Left kidney (tissue), 2 donors: ENCODE results near the gene ALCAM. TPM values are rescaled to one million over a fixed set of nuclear protein-coding genes. Genes with fewer than 3 reads are reported as not detected.

Experiments used
- DNase-seq: peaks from one replicate; pipeline ENCODE4 v3.0.0-alpha.2; 2013
- polyA plus RNA-seq: library from polyadenylated mRNA; unstranded; fragments of 120-200 nt; gene quantifications from one replicate; pipeline ENCODE4 v1.2.1, GENCODE V29; 2013; ENCODE audit not compliant: insufficient read length

The ALCAM gene
- polyA plus RNA-seq, 1 donor = 128 TPM

DNA sequence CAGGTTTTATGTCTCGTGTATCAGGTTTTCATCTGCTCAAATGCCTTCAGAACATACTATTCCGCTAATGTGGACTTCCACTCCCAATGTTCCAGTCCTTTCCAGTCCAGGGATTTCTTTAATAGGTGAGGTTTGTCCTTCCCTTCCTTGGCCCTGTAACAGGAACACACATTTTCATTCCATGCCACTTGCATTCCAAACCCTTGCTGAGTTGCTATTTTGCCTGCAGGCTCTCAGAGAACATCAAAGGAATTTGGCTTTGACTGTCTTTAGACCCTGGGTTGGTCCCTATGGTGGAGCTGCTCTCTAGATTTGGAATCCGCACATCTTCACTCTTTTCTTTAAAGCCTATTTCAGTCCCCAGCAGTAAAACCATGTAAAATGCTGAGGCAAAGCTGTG lies 12.3 kb upstream of the ALCAM start:
- no peak for DNase-seq

DNA sequence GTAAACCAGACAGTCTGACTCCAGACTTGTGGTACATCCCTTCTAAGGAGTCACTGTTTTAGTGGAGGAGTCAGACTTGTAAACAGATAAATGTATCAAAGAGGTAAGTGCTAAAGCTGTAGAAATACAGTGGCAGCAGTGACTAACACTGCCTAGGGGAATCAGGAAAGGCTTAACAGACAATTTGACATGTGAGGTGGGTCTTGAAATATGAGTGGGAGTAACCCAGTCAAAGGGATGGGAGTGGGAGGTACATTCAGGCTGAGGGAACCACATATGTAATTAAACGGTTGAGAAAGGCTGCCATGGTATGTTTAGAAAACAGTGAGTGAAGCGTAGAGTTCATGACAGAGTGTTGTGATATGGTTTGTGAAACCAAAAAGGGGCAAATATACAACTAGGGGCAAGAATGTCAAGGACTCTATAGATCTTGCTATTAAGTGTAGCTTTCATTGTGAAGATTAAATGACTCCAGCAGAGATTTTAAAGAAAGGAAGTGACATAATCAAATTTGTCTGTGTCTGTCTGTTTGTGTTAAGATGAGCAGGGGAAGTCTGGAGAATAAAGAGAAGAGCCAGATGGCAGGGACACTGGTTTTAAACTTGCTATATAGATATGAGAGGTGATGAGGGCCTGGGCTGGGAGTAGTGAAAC lies 11.2 kb upstream of the ALCAM start:
- DNase-seq = peak; percentile 32

DNA sequence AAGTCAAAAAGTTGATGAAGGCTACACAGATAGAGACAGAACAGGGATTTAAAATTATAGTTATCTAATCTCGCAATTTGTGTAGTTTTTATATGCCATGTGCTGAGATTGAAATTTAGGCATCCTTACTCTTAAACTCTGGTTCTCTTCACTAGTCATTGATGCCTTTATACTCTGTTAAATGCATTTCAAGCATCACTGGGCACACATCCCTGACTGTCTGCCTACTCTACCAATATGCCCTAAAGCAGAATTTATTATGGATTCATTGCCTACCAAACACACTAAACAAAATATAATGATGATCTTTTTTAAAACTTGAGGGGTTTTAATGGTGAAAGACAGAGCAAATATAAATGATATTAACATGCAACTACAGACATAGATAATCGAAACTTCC lies 10.3 kb upstream of the ALCAM start:
- DNase-seq = no peak

DNA sequence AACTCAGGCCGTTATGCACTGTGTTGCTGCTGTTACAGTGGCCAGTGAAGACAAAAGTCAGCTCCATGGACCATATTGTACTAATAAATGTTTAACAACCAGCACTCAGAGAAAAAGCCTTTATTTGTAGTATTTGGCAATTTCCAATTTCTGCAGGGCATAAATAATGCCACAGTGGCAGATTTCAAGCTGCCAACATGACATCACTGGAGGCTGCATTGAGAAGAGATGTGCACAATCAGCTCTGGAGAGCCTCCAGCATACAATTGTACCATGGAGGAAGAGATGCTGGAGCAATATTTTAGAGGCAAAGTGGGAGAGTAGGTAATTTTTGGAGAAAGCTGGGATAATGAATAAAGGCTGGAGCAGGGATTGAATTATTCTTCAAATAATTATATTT lies 9.7 kb upstream of the ALCAM start:
- no peak for DNase-seq

DNA sequence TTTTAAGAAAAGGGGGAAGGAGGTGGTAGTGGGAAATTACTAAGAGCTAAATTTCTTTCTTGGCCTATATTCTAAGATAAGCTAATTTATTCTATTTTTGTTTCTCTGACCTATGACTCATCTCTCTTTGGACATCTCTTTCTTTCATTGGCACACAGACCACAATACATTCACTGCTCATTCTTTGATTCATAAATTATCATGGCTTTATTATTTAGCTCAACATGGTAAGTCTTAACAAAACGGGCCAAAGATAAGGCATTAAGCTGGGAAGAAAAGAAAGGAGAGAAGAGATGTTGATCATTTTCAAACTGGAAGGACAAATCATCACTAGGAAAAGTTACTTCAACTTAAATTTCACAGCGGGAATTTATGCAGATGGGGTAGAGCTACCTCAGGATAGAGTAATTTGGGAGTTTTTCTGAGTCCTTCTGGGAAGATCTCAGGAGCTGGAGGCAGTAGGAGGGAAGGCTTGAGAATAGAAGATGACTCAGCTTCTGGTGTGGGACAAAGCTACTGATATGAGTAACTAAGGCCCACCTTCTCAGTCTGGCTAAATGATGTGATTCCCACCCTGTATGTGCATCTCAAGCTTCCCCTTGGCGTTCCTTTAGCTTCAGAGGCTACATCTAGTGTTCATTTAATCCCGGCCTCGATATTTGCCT lies 7.5 kb upstream of the ALCAM start:
- no peak for DNase-seq

DNA sequence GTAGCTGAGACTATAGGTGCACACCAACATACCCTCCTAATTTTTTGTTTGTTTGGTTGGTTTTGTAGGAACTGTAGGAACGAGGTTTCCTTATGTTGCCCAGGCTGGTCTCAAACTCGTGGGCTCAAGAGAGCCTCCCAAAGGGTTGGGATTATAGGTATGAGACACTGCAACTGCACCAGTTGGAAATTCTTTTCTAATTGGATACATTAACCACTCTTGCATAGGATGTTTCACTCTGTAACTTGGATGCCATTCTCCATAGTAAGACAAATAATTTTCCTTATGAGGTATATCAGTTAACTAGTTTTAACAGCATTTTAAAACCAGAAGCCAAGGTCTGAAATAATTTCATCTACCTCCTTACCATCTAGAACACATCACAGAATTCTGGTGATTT lies 6.7 kb upstream of the ALCAM start:
- no peak for DNase-seq

DNA sequence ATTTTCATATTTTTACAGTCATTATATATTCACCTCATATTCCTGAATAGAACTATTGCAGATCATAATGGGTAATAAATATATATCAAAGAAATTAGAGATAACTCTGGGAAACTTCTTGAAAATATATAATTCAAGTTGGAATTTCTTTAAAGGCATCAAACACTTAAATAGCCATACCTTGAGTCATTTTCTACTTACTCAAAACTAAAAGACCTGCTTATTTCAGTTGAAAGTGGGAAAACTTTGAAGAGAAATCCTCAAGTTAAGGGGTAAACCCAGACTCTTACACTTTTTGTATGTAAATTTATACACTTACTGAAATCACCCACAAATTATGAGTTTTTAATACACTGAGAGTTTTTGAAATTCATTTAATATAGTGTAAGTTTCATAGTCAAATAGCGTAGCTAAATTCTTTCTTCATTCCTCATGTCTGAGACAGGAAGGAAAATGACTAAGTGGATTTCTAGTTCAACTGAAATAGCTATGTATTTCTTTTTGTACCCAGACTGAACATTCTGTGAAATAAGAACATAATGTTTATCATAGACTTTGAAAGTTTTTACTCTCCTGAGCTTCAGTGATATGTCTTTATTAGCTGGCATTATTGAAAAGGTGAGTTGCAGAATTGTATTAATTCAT lies 4.6 kb upstream of the ALCAM start:
- DNase-seq = no peak

DNA sequence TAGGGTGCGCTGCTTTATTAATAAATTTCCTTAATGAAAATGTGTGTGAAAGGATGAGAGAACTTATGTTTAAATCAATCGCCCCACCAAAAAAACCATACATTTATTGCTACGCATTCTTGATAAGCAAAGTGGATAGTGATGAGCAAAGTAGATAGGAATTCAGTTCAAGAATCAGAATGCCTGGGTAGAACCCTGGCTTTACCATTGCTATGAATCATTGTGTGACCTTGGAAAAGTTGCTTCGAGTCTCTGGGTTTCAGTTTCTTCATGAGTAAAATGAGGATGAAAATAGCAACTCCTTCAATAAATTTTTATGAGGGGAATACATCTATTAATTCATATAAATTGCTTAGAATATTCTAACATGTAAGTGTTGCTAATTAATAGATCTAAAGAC lies 2.6 kb upstream of the ALCAM start:
- no peak for DNase-seq

DNA sequence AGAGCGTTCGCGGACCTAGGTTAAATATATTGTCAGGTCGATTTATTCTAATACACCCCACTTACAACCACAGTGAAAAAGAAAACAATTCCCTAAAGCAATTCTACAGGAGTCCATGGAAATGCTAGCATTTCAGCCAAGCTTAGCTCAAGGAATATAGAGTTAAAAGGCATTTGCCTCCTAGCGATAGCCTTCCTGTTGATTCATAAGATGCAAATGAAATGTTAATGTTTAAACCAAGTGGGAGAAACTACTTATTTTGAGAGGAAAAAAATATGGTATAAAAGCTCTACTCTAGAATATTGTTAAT lies 1.7 kb upstream of the ALCAM start:
- no peak for DNase-seq

DNA sequence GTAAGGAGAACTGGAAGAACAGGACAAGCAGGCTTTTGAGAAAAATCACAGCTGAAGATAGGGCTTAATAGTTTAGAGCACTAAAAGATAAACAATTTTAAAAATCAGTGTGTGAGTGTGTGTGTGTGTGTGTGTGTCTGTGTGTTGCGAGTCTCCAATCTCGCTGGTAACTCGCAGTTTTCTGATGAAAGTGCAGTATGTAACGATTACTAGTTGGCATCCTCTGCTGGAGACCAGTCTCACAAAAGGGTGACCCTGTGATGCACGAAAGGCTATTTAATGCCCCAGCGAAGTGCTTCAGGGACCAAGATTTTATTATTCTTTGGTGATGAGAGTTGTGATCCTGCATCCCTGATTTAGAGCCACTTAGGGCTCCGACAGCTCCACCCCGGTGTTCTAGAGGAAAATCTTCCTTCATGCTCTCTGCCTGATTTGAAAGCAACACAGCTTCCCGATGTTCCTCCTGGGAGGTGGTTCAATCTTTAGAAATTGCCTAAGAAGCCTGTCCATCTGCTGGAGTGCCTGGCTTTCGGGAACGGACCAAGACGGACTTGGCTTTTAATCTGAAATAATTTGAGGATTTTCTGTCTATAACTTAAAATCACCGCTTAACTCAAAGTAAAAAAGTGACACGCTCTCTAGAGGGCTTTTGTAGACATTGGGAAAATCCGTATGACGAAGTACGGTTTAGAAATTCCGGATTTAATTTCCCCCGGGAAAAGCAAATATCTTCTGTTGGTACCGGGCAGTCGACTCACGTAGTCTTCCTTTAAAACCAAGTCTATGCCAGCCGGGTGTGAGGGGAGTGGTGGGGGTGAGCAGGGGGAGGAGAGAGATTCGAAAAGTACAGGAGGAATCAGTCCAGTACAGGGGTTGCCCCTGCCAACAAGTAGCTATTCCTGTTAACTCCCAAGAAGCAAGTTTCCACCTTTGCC lies 1.1 kb upstream of the ALCAM start:
- DNase-seq = peak; percentile 57

DNA sequence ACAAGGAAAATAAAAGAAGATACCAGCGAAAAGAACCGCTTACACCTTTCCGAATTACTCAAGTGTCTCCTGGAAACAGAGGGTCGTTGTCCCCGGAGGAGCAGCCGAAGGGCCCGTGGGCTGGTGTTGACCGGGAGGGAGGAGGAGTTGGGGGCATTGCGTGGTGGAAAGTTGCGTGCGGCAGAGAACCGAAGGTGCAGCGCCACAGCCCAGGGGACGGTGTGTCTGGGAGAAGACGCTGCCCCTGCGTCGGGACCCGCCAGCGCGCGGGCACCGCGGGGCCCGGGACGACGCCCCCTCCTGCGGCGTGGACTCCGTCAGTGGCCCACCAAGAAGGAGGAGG lies 325 bp downstream of the ALCAM start:
- no peak for DNase-seq

DNA sequence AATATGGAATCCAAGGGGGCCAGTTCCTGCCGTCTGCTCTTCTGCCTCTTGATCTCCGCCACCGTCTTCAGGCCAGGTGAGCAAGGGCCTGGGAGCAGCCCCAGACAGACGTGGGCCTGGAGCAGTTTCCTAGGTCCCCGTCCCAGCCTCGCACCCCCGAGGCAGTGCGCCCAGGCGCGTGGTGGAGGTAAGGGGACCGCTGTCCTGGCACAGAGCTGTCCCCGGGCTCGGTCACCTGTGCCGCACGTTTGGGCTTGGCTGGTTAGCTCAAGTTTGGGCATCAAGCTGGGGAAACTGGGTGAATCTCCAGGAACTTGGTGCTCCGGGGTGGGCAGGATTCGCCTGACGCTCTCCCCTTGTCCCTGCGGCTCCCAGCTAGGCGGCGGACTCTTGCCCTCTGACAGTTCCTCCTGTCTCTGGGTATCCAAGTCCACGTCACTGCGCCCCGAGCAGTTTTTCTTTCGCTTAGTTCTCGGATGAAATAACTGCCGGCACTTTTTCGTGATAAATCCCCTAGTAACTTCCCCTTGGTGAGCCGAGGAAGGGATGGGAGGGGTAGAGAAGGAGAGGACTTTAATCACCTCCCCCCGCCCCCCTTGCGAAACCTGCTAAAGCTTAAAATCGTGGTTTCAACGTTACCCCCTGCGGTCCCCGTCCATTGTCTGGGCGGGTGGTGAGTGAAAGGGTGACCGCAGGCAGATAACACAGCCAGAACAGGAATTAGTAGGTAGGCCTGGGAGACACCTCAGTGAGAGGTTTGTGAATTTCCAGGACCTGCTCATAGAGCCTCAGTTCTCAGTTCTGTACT lies 901 bp downstream of the ALCAM start:
- DNase-seq = peak; percentile 40

DNA sequence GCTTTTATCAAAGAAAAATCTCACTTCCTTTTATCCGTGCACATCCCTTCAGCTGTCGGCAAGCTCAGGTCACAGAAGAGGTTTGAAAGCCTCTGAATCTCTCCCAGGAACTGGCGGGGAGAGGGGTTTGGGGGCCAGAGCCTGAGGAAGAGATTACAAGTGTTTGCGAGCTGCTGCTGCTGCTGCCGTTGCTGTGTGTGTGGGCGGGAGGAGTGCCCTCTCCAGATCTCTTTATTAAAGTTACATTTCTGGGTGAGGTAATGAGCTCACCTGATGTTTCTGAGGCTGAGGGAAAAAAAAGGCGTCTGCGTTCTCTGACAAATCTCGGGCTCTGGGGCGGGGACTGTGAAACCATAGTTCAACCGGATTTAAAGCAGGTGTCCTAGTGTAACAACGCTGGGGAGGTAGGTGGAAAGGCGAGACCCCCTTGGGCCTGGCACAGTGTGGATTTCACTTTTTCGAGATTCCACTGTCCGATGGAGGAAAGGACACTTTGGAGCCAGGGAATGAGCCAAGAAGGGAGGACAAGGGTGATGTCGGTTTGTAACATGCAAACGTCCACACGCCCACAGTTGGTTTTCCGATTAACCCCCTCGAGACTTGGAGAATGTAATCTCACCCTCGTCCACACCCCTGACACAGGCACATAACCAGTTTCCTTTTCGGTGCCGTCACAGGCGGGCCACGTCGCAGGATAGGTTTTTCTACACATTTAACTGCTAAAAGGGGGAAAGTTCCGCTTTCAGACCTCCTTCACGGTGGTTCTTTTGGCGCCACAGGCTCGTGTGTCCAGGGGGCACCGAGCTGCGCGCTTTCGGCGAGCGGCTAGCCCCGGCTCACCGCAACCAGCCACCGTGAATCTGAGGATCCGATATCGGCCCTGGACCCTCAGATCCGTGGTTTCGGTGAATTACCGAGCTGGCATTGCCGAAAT lies 2.1 kb downstream of the ALCAM start:
- peak; percentile 57 for DNase-seq

DNA sequence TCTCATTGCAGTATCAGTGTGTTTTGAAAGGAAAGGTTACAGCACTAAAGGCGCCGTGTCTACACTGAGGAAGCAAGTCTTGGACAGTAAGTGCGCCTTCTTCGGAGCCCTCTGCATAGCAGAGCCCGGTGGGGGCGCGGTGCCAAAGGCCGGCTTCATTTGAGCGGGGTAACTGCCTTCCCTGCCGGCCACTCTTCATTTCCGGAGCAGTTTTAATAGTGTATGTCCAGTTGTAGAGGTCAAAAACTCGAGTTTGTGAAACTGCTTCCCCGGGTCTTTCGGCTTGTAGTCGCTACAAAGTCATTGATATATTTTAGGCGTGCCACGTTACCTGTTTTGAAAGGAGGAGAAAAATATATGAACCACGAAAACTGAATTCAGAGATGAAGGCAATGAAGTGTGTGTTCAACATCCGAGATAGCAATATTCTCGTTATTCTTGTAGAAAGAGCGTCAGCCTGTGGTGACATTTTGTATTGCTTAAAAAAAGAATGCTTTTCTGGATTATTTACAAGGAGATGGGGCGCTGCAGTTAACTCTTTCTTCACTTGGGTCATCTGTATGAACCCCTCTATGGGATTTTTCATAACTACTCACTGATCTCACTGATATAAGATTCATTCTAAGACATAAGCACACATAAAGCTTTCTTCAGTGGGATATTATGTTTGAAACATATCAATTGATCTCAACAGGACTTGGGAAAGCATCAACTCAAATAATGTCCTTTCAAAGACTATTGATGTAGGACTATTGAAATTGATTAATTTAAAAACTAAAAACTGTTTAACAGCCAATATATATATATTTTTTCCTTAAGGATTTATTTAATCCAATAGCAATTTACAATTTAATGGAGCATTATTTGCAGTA lies 3.0 kb downstream of the ALCAM start:
- DNase-seq = peak; percentile 66

DNA sequence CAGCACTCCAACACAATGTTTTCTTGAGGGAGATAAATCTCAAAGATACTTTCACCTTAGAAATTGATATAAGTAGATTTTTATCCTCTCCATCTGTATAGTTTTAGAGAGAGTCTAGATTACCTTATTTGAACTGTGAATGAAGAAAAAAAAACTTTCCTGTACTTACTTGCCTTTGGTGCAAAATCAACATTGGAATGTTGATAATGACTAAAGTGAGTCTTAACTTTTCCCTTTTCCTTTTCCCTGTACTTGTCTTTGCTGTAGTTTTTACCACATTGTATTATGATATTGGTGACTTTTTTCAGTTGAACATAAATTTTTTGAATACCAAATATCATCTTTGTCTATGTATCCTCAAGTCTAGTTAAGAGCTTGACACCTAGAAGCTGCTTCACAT lies 6.7 kb downstream of the ALCAM start:
- DNase-seq = no peak

DNA sequence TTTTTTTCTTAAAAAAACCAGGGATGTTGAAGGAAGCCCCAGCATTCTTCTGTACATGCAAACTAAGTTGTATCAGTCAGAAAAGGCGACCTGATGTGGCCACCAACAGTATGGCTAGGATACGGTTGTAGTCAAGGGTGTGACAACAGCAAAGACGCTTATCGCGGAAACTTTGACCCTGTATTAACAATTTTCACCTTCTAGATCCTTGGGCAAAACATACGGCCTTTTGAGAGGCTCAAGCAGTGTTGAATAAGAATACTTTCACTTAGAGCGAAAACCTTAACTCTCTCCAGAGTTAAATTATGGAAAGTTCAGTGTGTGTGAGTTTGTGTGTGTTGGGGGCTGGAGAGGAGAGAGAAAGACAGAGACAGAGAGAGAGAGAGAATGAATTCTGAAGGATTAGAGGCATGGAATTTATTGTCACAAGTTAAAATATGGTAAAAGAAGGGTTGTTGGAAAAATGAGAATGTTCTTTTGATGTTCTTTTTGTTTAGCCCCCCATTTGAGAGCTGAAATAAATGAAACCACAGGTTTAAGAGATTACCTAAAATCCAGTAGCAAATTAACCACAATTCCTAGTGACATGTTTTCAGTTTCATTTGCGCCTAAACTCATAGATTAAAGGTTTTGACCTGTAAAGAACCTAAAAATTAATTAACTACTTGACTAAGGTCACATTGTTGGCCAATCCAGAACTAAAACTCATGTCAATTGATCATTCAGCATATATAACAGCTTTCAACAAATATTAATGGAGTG lies 9.2 kb downstream of the ALCAM start:
- DNase-seq = no peak

DNA sequence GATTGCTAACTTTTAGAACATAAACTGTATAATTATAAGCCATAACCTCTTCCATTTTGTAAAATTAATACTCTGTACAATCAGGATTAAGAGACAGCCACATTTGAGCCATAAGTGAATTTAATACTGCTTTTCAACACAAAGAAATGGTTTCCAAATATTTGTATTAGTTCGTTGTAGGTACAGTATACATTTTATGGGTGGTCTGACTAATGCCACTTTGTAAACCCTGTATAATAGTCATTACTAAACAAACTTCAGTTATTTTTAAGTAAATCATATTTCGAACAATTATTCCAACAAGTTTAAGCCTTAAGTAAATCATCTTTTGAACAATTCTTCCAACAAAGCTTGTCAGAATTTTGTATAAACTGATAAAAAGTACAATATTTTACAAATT lies 11.0 kb downstream of the ALCAM start:
- no peak for DNase-seq

DNA sequence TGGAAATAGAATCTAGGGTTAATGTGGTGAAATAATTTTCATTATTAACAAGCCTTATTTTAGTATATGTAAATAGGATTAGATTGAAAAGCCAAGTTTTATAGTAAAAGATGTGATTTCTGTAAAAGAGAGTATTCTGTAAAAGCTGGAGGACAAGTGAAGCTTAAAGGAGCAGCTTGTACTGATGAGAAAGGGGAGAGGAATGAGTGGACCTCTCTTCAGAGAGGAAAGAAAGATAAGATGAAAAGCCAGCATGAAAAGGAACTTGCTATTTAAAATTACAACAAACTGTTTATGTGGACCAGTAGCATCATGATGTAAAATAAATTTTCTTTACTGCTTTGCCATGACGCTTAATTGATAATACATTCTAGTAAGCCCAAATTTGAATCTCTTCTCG lies 18.5 kb downstream of the ALCAM start:
- no peak for DNase-seq
